HepG2 (cell line): ENCODE data around the gene DUS2. TPM values are rescaled to one million over a fixed set of nuclear protein-coding genes. Genes with fewer than 3 reads are reported as not detected.

Experiments
- HINFP ChIP-seq: sonication (generic); formaldehyde crosslinking; IDR thresholded peaks from 2 replicates; pipeline ENCODE4 v1.4.0; 2020; ENCODE audit warnings: low read depth, mild to moderate bottlenecking, missing genetic modification reagents
- MIXL1 ChIP-seq: IDR thresholded peaks from 2 replicates; pipeline ENCODE4 v1.6.1; 2016
- MYC ChIP-seq: sonication (generic); formaldehyde crosslinking; IDR thresholded peaks from 2 replicates; pipeline ENCODE4 v1.9.0; 2021; ENCODE audit warnings: missing genetic modification reagents, borderline replicate concordance
- NBN ChIP-seq: fragments of 450-650 bp; conservative IDR thresholded peaks from 2 replicates; pipeline ENCODE4 v1.6.1; 2017
- NR2C2 ChIP-seq: sonication (generic); formaldehyde crosslinking; IDR thresholded peaks from 2 replicates; pipeline ENCODE4 v1.4.0; 2020; ENCODE audit warnings: missing genetic modification reagents, mild to moderate bottlenecking, moderate library complexity, borderline replicate concordance
- RBAK ChIP-seq: sonication (generic); formaldehyde crosslinking; IDR thresholded peaks from 2 replicates; pipeline ENCODE4 v1.5.1; 2020; ENCODE audit warnings: mild to moderate bottlenecking, missing genetic modification reagents
- RFX3 ChIP-seq: IDR thresholded peaks from 2 replicates; pipeline ENCODE4 v1.6.1; 2016; ENCODE audit warnings: missing biosample characterization, missing genetic modification reagents
- SMAD1 ChIP-seq: sonication (generic); formaldehyde crosslinking; IDR thresholded peaks from 2 replicates; pipeline ENCODE4 v1.4.0; 2020; ENCODE audit warnings: missing genetic modification reagents, low read depth, mild to moderate bottlenecking, borderline replicate concordance
- SOX13 ChIP-seq, 3 experiments: fragments of 450-650 bp in 1 of 3; sonication (generic) in 1 of 3; formaldehyde crosslinking in 1 of 3; IDR thresholded peaks in 2 of 3; conservative IDR thresholded peaks in 1 of 3; 2 replicates each; pipeline versions ENCODE4 v1.5.0 to v1.6.1; 2016 to 2020; ENCODE audit warnings: antibody characterized with exemption in 1 of 3, mild to moderate bottlenecking in 1 of 3, missing compliant biosample characterization in 1 of 3, missing genetic modification reagents in 1 of 3, moderate library complexity in 1 of 3
- ZNF143 ChIP-seq: sonication (generic); formaldehyde crosslinking; IDR thresholded peaks from 2 replicates; pipeline ENCODE4 v1.4.0; 2020; ENCODE audit warnings: missing genetic modification reagents
- ZNF598 ChIP-seq: sonication (generic); formaldehyde crosslinking; IDR thresholded peaks from 2 replicates; pipeline ENCODE4 v1.5.1; 2020; ENCODE audit warnings: mild to moderate bottlenecking, missing genetic modification reagents, borderline replicate concordance
- ZNF710 ChIP-seq: sonication (generic); formaldehyde crosslinking; IDR thresholded peaks from 2 replicates; pipeline ENCODE4 v1.5.0; 2020; ENCODE audit warnings: mild to moderate bottlenecking, missing genetic modification reagents, borderline replicate concordance
- ZNF768 ChIP-seq: sonication (generic); formaldehyde crosslinking; IDR thresholded peaks from 2 replicates; pipeline ENCODE4 v1.4.0; 2020; ENCODE audit warnings: missing genetic modification reagents
- polyA plus RNA-seq, 8 experiments: library from polyadenylated mRNA; depleted of rRNA in 3 of 8; stranded (reverse) in 7 of 8; unstranded in 1 of 8; fragments of >200 nt; fragmentation: Illumina TruSeq in 4 of 8; extraction: Trizol in 4 of 8; gene quantifications; 2 replicates each; pipeline versions ENCODE4 v1.2.1 to v1.2.3, GENCODE V29; 2011 to 2016; ENCODE audit warnings: low read depth in 4 of 8, missing spikeins in 1 of 8, mixed read lengths in 1 of 8; ENCODE audit not compliant: insufficient read depth in 1 of 8
- total RNA-seq, 5 experiments: library from RNA; depleted of rRNA; stranded (reverse); fragments of >200 nt; fragmentation: Illumina TruSeq; extraction: Trizol; gene quantifications; 2 replicates each; pipeline ENCODE4 v1.2.3, GENCODE V29; 2016; ENCODE audit warnings: low read depth in 1 of 5
- TF ChIP-seq, protein P1 (sequence below): sonication (generic); formaldehyde crosslinking; IDR thresholded peaks from 2 replicates; pipeline ENCODE4 v1.5.1; 2020; ENCODE audit warnings: missing genetic modification reagents, mild to moderate bottlenecking, borderline replicate concordance
- TF ChIP-seq, protein P2 (sequence below): sonication (generic); formaldehyde crosslinking; IDR thresholded peaks from 2 replicates; pipeline ENCODE4 v1.4.0; 2020; ENCODE audit warnings: missing genetic modification reagents
- TF ChIP-seq, protein P3 (sequence below), 2 experiments: sonication (generic) in 1 of 2; formaldehyde crosslinking in 1 of 2; IDR thresholded peaks; 2 replicates each; pipeline versions ENCODE4 v1.5.1 to v1.6.1; 2011 to 2020; ENCODE audit warnings: borderline replicate concordance in 1 of 2, low read depth in 1 of 2, low read length in 1 of 2, mild to moderate bottlenecking in 1 of 2, missing genetic modification reagents in 1 of 2, moderate library complexity in 1 of 2

The DUS2 gene
- total and polyA plus RNA-seq, 2 of the 13 experiments (the other 11 are each of a cell fraction or from before 2014, with no cell fraction given), result 17.8 to 25.1 TPM

GRCh38 chr16:67993207-67994039, 29.7 kb upstream of the DUS2 start (continued):
- TF ChIP-seq, protein P1, sequence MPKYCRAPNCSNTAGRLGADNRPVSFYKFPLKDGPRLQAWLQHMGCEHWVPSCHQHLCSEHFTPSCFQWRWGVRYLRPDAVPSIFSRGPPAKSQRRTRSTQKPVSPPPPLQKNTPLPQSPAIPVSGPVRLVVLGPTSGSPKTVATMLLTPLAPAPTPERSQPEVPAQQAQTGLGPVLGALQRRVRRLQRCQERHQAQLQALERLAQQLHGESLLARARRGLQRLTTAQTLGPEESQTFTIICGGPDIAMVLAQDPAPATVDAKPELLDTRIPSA, result no peak
- peak; percentile 59; the same call in 1 of the 2 replicates for TF ChIP-seq ZNF598
- no peak for TF ChIP-seq NBN
- TF ChIP-seq ZNF710, result peak; percentile 39; the same call in 1 of the 2 replicates
- TF ChIP-seq HINFP (CRISPR knock-in tag), result peak; percentile 48; the same call in 1 of the 2 replicates
- TF ChIP-seq, protein P2, sequence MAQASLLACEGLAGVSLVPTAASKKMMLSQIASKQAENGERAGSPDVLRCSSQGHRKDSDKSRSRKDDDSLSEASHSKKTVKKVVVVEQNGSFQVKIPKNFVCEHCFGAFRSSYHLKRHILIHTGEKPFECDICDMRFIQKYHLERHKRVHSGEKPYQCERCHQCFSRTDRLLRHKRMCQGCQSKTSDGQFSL (CRISPR knock-in tag), result peak; percentile 60; the same call in 1 of the 2 replicates
- no peak; the same call in 1 of the 2 replicates for TF ChIP-seq SMAD1
- TF ChIP-seq ZNF143 (CRISPR knock-in tag), result 0 out of 2 replicates have a peak, but pooled peaks have one; percentile 34
- no peak for TF ChIP-seq RBAK (CRISPR knock-in tag)
- TF ChIP-seq MIXL1 (CRISPR knock-in tag), result peak; percentile 46; the same call in 1 of the 2 replicates
- 0 out of 2 replicates have a peak, but pooled peaks have one; percentile 30 for TF ChIP-seq NR2C2 (CRISPR knock-in tag)
- peak; percentile 82 for TF ChIP-seq MYC (CRISPR knock-in tag)
- no peak for TF ChIP-seq RFX3 (CRISPR knock-in tag)
- TF ChIP-seq SOX13 (IDR thresholded peaks at IDR 0.05), result 0 out of 2 replicates have a peak, but pooled peaks have one; percentile 11
- TF ChIP-seq SOX13 (CRISPR knock-in tag; conservative IDR thresholded peaks at IDR 0.05 in 1 of 2, IDR thresholded peaks at IDR 0.05 in 1 of 2), result peak; percentile 43 to 50; a peak in 2 of 4 replicates
- peak; percentile 74; the same call in 1 of the 2 replicates for TF ChIP-seq ZNF768 (CRISPR knock-in tag)
- TF ChIP-seq, protein P3, sequence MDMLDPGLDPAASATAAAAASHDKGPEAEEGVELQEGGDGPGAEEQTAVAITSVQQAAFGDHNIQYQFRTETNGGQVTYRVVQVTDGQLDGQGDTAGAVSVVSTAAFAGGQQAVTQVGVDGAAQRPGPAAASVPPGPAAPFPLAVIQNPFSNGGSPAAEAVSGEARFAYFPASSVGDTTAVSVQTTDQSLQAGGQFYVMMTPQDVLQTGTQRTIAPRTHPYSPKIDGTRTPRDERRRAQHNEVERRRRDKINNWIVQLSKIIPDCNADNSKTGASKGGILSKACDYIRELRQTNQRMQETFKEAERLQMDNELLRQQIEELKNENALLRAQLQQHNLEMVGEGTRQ (IDR thresholded peaks at IDR 0.05; ENCODE audit: low read depth, low read length), result no peak
- TF ChIP-seq, protein P3 (CRISPR knock-in tag; IDR thresholded peaks at IDR 0.05; ENCODE audit: borderline replicate concordance), result peak; percentile 30; the same call in 1 of the 2 replicates
